ENCODE data around the gene RCE1.
"Not testable (repeated sequence)": the region's sequence is repeated elsewhere in the genome, so short reads cannot be mapped to it uniquely, and the experiment has no call there.

The RCE1 gene

GRCh38 chr11:66842896-66843775 is at the start of gene RCE1:
Gene RCE1, plus strand, starts transcription at chr11:66843441. Its CDS starts 15 bp downstream, at chr11:66843456.
- peak; percentile 71 for DNase-seq

- not testable (repeated sequence) for DNase-seq
These were observed 43.4 kb upstream of the RCE1 start for GRCh38 chr11:66799815-66800214.

- no peak for DNase-seq
These were observed 42.4 kb upstream of the RCE1 start for GRCh38 chr11:66800720-66801428.

GRCh38 chr11:66809592-66809991 is 33.6 kb upstream of the RCE1 start:
- DNase-seq: no peak

GRCh38 chr11:66810576-66811185 is 32.6 kb upstream of the RCE1 start:
- no peak for DNase-seq

GRCh38 chr11:66814678-66815077 is 28.6 kb upstream of the RCE1 start:
- DNase-seq: no peak

GRCh38 chr11:66815646-66816045 is 27.6 kb upstream of the RCE1 start:
- DNase-seq: no peak

GRCh38 chr11:66818231-66818955 is 24.8 kb upstream of the RCE1 start:
- DNase-seq: no peak

- no peak for DNase-seq
These were observed 22.9 kb upstream of the RCE1 start for GRCh38 chr11:66820381-66820780.

- DNase-seq: no peak
These were observed 22.3 kb upstream of the RCE1 start for GRCh38 chr11:66820901-66821300.

GRCh38 chr11:66823700-66824099 is 19.5 kb upstream of the RCE1 start:
- DNase-seq: no peak

- not testable (repeated sequence) for DNase-seq
These were observed 18.7 kb upstream of the RCE1 start for GRCh38 chr11:66824573-66824972.

- DNase-seq: no peak
These were observed 8.7 kb upstream of the RCE1 start for GRCh38 chr11:66834539-66834845.

- no peak for DNase-seq
These were observed 8.3 kb upstream of the RCE1 start for GRCh38 chr11:66834943-66835342.

- DNase-seq: no peak
These were observed 7.4 kb upstream of the RCE1 start for GRCh38 chr11:66835768-66836405.

GRCh38 chr11:66840317-66841091 is 2.7 kb upstream of the RCE1 start:
- DNase-seq: no peak

- DNase-seq: no peak
These were observed 1.4 kb upstream of the RCE1 start for GRCh38 chr11:66841861-66842260.

GRCh38 chr11:66842501-66842895 is 743 bp upstream of the RCE1 start:
- DNase-seq: no peak

GRCh38 chr11:66843776-66844495 is 695 bp downstream of the RCE1 start:
- no peak for DNase-seq

- DNase-seq: no peak
These were observed 1.4 kb downstream of the RCE1 start for GRCh38 chr11:66844496-66845142.
